Measurements from ENCODE around the gene PARK7.

DNA sequence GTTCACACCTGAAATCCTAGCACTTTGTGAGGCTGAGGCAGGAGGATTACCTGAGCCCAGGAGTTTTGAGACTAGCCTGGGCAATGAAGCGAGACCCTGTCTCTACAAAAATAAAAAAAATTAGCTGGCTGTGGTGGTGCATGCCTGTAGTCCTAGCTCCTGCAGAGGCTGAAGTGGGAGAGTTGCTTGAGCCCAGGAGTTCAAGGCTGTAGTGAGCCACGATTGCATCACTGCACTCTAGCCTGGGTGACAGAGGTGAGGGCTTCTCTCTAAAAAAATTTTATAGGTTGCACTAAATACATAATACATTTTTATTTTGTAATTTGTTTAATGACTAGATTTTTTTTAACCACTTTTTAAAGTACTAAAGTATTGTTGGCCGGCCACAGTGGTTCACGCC is 6.1 kb downstream of the PARK7 start:
- TF ChIP-seq POLR2A (IDR thresholded peaks at IDR 0.05) (no peak), CTCF (IDR thresholded peaks at IDR 0.05) (no peak)

All from Peyer's patch (tissue), 4 donors.